T47D (cell line): ENCODE data around the gene RAB5IF.

Experiments
- DNase-seq, 2 experiments: peaks; one replicate each; pipeline versions ENCODE4 v3.0.0 to v3.0.0-alpha.2; 2011 to 2012; ENCODE audit warnings: low read depth in 1 of 2, low spot score in 1 of 2
- JUND ChIP-seq: IDR thresholded peaks from 2 replicates; pipeline ENCODE4 v1.6.1; 2012; ENCODE audit warnings: low read depth
- in situ Hi-C: cut with HindIII; loops from 2 replicates; pipeline ENCODE4 v1.10.0; 2016; ENCODE audit warnings: low sequenced_read_pairs, low pct_unique_long_range_greater_than_20kb

RAB5IF gene

GRCh38 chr20:36574366-36575135 is 31.0 kb upstream of the RAB5IF start:
- in situ Hi-C loops: no loop called here
- TF ChIP-seq JUND: no peak
- DNase-seq: peak; percentile 73 to 78

- TF ChIP-seq JUND: no peak
- DNase-seq: no peak
- in situ Hi-C loops: no loop called here
These were observed 29.5 kb upstream of the RAB5IF start for GRCh38 chr20:36576081-36576445.

GRCh38 chr20:36578356-36579041 is 27.1 kb upstream of the RAB5IF start:
- no peak for DNase-seq
- TF ChIP-seq JUND: no peak
- in situ Hi-C loops: no loop called here

- peak in 1 of 2 experiments; percentile 40 for DNase-seq
- TF ChIP-seq JUND: no peak
These were observed 25.5 kb upstream of the RAB5IF start for GRCh38 chr20:36579996-36580545.

GRCh38 chr20:36582322-36582721 is 23.3 kb upstream of the RAB5IF start:
- in situ Hi-C loops: no loop called here
- no peak for DNase-seq
- no peak for TF ChIP-seq JUND

More at GRCh38 chr20:36579996-36580545, 25.5 kb upstream of the RAB5IF start:
- in situ Hi-C loops: no loop called here

- in situ Hi-C loops: no loop called here
- DNase-seq: no peak
- no peak for TF ChIP-seq JUND
These were observed 22.8 kb upstream of the RAB5IF start for GRCh38 chr20:36582821-36583220.

- no peak for TF ChIP-seq JUND
- no peak for DNase-seq
- in situ Hi-C loops: no loop called here
These were observed 21.5 kb upstream of the RAB5IF start for GRCh38 chr20:36584018-36584481.

GRCh38 chr20:36585410-36586125 is 20.0 kb upstream of the RAB5IF start:
- no peak for TF ChIP-seq JUND
- DNase-seq: peak in 1 of 2 experiments; percentile 85
- in situ Hi-C loops: no loop called here

GRCh38 chr20:36587388-36588070 is 18.1 kb upstream of the RAB5IF start:
- no peak; the same call in 1 of the 2 replicates for TF ChIP-seq JUND
- in situ Hi-C loops: no loop called here
- peak in 1 of 2 experiments; percentile 88 for DNase-seq

- TF ChIP-seq JUND: no peak
- in situ Hi-C loops: no loop called here
- no peak for DNase-seq
These were observed 14.3 kb upstream of the RAB5IF start for GRCh38 chr20:36591281-36591680.

- in situ Hi-C loops: no loop called here
- TF ChIP-seq JUND: no peak
- DNase-seq: peak in 1 of 2 experiments; percentile 73
These were observed 13.5 kb upstream of the RAB5IF start for GRCh38 chr20:36591854-36592641.
